ENCODE results near the gene MYT1. TPM values are rescaled to one million over a fixed set of nuclear protein-coding genes. Genes with fewer than 3 reads are reported as not detected.

The MYT1 gene
- total and polyA plus RNA-seq, 2 of the 13 experiments (the other 11 are each of a cell fraction or from before 2014, with no cell fraction given) = 0.58 to 2.5 TPM

DNA sequence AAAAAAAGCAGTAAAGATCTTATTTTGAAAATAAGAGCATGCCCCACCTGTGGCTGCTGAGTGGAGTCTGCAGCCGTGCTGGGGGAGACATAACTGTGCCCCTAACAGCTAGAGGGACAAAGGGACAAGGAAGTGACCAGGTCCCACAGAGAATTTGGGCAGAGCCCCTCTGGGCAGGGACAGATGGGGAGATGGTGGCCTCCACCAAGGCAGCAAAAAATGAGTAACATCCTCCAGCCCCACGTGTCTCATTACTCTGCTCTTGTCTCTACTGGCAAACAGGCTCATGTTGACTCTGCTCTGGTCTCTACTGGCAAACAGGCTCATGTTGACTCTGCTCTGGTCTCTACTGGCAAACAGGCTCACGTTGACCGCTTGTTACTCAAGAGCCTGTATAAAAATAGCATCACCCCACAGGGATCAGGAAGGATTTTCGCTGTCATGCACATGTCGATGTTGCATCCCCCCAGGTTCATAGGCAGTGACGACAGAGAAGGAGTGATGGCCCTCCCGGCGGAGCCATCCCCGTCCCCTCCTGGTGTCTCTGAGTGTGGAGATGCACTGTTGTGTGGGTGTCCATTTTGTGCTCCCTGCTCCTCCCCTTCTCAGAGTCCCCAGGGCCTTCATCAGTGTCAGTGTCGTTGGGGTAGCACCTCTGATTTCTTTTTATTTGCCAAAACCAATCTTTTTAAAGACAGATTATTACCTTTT, 74.0 kb downstream of the MYT1 start (continued):
- TF ChIP-seq NONO (IDR thresholded peaks at IDR 0.05) (no peak), NONO (CRISPR knock-in tag; conservative IDR thresholded peaks at IDR 0.05) (no peak), SATB2 (CRISPR knock-in tag; IDR thresholded peaks at IDR 0.05) (no peak), NR2C2 (CRISPR knock-in tag; IDR thresholded peaks at IDR 0.05; ENCODE audit: borderline replicate concordance) (peak; percentile 43; the same call in 1 of the 2 replicates), ZNF737 (CRISPR knock-in tag; IDR thresholded peaks at IDR 0.05; ENCODE audit: borderline replicate concordance) (peak; percentile 31; the same call in 1 of the 2 replicates), GZF1 (CRISPR knock-in tag; IDR thresholded peaks at IDR 0.05) (no peak), POLR2A (IDR thresholded peaks at IDR 0.05; ENCODE audit: insufficient read depth in 1 of 2, low read depth in 2 of 2, low read length in 2 of 2) (no peak), RARA (CRISPR knock-in tag; IDR thresholded peaks at IDR 0.05) (peak; percentile 90), PTBP1 (IDR thresholded peaks at IDR 0.05; ENCODE audit: low read depth, low read length, poor library complexity, severe bottlenecking) (no peak), HDAC1 (CRISPR knock-in tag; IDR thresholded peaks at IDR 0.05) (peak; percentile 70; the same call in 1 of the 2 replicates), CREB1 (IDR thresholded peaks at IDR 0.05) (peak; percentile 75), CREB1 (CRISPR knock-in tag; IDR thresholded peaks at IDR 0.05) (no peak), ZNF556 (CRISPR knock-in tag; IDR thresholded peaks at IDR 0.05; ENCODE audit: borderline replicate concordance) (no peak; the same call in 1 of the 2 replicates), ARNTL (CRISPR knock-in tag; IDR thresholded peaks at IDR 0.05) (peak; percentile 93)
- TF ChIP-seq, protein P1, sequence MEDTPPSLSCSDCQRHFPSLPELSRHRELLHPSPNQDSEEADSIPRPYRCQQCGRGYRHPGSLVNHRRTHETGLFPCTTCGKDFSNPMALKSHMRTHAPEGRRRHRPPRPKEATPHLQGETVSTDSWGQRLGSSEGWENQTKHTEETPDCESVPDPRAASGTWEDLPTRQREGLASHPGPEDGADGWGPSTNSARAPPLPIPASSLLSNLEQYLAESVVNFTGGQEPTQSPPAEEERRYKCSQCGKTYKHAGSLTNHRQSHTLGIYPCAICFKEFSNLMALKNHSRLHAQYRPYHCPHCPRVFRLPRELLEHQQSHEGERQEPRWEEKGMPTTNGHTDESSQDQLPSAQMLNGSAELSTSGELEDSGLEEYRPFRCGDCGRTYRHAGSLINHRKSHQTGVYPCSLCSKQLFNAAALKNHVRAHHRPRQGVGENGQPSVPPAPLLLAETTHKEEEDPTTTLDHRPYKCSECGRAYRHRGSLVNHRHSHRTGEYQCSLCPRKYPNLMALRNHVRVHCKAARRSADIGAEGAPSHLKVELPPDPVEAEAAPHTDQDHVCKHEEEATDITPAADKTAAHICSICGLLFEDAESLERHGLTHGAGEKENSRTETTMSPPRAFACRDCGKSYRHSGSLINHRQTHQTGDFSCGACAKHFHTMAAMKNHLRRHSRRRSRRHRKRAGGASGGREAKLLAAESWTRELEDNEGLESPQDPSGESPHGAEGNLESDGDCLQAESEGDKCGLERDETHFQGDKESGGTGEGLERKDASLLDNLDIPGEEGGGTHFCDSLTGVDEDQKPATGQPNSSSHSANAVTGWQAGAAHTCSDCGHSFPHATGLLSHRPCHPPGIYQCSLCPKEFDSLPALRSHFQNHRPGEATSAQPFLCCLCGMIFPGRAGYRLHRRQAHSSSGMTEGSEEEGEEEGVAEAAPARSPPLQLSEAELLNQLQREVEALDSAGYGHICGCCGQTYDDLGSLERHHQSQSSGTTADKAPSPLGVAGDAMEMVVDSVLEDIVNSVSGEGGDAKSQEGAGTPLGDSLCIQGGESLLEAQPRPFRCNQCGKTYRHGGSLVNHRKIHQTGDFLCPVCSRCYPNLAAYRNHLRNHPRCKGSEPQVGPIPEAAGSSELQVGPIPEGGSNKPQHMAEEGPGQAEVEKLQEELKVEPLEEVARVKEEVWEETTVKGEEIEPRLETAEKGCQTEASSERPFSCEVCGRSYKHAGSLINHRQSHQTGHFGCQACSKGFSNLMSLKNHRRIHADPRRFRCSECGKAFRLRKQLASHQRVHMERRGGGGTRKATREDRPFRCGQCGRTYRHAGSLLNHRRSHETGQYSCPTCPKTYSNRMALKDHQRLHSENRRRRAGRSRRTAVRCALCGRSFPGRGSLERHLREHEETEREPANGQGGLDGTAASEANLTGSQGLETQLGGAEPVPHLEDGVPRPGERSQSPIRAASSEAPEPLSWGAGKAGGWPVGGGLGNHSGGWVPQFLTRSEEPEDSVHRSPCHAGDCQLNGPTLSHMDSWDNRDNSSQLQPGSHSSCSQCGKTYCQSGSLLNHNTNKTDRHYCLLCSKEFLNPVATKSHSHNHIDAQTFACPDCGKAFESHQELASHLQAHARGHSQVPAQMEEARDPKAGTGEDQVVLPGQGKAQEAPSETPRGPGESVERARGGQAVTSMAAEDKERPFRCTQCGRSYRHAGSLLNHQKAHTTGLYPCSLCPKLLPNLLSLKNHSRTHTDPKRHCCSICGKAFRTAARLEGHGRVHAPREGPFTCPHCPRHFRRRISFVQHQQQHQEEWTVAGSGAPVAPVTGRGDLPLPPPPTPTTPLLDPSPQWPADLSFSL (CRISPR knock-in tag; IDR thresholded peaks at IDR 0.05) = no peak
- TF ChIP-seq, protein P2, sequence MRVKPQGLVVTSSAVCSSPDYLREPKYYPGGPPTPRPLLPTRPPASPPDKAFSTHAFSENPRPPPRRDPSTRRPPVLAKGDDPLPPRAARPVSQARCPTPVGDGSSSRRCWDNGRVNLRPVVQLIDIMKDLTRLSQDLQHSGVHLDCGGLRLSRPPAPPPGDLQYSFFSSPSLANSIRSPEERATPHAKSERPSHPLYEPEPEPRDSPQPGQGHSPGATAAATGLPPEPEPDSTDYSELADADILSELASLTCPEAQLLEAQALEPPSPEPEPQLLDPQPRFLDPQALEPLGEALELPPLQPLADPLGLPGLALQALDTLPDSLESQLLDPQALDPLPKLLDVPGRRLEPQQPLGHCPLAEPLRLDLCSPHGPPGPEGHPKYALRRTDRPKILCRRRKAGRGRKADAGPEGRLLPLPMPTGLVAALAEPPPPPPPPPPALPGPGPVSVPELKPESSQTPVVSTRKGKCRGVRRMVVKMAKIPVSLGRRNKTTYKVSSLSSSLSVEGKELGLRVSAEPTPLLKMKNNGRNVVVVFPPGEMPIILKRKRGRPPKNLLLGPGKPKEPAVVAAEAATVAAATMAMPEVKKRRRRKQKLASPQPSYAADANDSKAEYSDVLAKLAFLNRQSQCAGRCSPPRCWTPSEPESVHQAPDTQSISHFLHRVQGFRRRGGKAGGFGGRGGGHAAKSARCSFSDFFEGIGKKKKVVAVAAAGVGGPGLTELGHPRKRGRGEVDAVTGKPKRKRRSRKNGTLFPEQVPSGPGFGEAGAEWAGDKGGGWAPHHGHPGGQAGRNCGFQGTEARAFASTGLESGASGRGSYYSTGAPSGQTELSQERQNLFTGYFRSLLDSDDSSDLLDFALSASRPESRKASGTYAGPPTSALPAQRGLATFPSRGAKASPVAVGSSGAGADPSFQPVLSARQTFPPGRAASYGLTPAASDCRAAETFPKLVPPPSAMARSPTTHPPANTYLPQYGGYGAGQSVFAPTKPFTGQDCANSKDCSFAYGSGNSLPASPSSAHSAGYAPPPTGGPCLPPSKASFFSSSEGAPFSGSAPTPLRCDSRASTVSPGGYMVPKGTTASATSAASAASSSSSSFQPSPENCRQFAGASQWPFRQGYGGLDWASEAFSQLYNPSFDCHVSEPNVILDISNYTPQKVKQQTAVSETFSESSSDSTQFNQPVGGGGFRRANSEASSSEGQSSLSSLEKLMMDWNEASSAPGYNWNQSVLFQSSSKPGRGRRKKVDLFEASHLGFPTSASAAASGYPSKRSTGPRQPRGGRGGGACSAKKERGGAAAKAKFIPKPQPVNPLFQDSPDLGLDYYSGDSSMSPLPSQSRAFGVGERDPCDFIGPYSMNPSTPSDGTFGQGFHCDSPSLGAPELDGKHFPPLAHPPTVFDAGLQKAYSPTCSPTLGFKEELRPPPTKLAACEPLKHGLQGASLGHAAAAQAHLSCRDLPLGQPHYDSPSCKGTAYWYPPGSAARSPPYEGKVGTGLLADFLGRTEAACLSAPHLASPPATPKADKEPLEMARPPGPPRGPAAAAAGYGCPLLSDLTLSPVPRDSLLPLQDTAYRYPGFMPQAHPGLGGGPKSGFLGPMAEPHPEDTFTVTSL (CRISPR knock-in tag; IDR thresholded peaks at IDR 0.05; ENCODE audit: borderline replicate concordance) = no peak
- TF ChIP-seq, protein P3, sequence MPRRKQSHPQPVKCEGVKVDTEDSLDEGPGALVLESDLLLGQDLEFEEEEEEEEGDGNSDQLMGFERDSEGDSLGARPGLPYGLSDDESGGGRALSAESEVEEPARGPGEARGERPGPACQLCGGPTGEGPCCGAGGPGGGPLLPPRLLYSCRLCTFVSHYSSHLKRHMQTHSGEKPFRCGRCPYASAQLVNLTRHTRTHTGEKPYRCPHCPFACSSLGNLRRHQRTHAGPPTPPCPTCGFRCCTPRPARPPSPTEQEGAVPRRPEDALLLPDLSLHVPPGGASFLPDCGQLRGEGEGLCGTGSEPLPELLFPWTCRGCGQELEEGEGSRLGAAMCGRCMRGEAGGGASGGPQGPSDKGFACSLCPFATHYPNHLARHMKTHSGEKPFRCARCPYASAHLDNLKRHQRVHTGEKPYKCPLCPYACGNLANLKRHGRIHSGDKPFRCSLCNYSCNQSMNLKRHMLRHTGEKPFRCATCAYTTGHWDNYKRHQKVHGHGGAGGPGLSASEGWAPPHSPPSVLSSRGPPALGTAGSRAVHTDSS (CRISPR knock-in tag; conservative IDR thresholded peaks at IDR 0.05) = 0 out of 2 replicates have a peak, but pooled peaks have one; percentile 27

Measured in HepG2 (cell line).